NB4 (cell line): ENCODE results near the gene DNAH7.

ENCODE experiments used
- POLR2A ChIP-seq: IDR thresholded peaks from 2 replicates; pipeline ENCODE4 v1.6.1; 2011; ENCODE audit warnings: mild to moderate bottlenecking; ENCODE audit not compliant: insufficient read length; ENCODE audit errors: extremely low read depth
- TF ChIP-seq, protein P1 (sequence below): IDR thresholded peaks from one replicate; pipeline ENCODE4 v1.5.1; 2012; ENCODE audit warnings: low read depth, low read length

DNA sequence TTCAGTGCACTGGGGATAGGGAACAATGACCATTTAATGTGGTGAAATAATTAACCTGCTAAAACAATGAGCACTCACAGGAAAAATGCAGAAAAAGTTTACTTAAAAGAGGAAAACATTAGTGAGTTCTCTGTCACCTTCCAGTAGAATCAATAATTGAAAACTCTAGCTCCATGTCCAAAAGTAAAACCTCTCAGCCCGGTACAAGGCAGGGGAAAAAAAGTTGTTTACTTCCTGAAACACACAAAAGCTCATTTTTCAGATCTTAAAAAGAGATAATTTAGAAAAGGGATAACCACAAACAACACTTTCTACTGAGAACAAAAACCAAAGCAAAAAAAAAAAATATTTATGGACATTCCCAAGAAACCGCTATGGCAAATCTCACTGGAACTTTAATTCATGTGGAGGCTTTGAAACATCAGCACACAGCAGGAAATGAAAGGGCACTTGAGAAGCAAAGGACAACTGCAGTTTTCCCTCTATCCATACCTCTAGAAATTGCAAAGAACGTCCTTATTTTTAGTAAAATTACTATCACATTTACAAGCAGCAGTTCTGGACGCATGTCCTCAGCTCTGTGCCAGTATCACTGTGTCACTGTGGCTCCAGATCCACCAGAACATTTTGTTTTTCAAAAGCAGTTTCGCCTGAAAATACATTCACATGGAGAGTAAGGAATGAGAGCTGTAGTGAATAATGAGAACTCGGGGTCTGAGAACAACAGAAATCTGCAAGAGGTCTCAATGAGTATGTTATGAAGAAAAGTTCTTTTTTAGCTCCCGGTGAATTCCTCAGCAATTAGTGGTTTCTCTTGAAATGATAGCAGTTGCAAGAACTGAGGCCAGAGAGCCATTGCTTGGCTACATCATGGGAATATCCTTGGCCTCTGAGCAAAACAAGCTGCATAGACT lies 44.7 kb upstream of the DNAH7 start:
- TF ChIP-seq, protein P1, sequence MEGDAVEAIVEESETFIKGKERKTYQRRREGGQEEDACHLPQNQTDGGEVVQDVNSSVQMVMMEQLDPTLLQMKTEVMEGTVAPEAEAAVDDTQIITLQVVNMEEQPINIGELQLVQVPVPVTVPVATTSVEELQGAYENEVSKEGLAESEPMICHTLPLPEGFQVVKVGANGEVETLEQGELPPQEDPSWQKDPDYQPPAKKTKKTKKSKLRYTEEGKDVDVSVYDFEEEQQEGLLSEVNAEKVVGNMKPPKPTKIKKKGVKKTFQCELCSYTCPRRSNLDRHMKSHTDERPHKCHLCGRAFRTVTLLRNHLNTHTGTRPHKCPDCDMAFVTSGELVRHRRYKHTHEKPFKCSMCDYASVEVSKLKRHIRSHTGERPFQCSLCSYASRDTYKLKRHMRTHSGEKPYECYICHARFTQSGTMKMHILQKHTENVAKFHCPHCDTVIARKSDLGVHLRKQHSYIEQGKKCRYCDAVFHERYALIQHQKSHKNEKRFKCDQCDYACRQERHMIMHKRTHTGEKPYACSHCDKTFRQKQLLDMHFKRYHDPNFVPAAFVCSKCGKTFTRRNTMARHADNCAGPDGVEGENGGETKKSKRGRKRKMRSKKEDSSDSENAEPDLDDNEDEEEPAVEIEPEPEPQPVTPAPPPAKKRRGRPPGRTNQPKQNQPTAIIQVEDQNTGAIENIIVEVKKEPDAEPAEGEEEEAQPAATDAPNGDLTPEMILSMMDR, result no peak
- TF ChIP-seq POLR2A, result no peak
